HepG2 (cell line): ENCODE measurements around the gene SMARCB1. TPM values are rescaled to one million over a fixed set of nuclear protein-coding genes. Genes with fewer than 3 reads are reported as not detected.

ENCODE experiments used
- CCAR2 ChIP-seq: fragments of 200-400 bp; formaldehyde crosslinking; optimal IDR thresholded peaks from 2 replicates; pipeline ENCODE3; 2018; ENCODE audit warnings: low read depth, mild to moderate bottlenecking, low read length, moderate library complexity
- KLF12 ChIP-seq: sonication (generic); formaldehyde crosslinking; IDR thresholded peaks from 2 replicates; pipeline ENCODE4 v1.4.0; 2020; ENCODE audit warnings: missing genetic modification reagents, borderline replicate concordance
- PCBP1 ChIP-seq: fragments of 200-400 bp; formaldehyde crosslinking; IDR thresholded peaks from 2 replicates; pipeline ENCODE4 v1.6.1; 2017; ENCODE audit warnings: mild to moderate bottlenecking, low read depth, low read length, borderline replicate concordance
- ZBTB49 ChIP-seq: sonication (generic); formaldehyde crosslinking; IDR thresholded peaks from 2 replicates; pipeline ENCODE4 v1.4.0; 2020; ENCODE audit warnings: missing genetic modification reagents, borderline replicate concordance
- ZBTB7A ChIP-seq: sonication (generic); formaldehyde crosslinking; IDR thresholded peaks from 2 replicates; pipeline ENCODE4 v1.8.0; 2022; ENCODE audit warnings: mild to moderate bottlenecking, missing genetic modification reagents
- ZNF484 ChIP-seq: sonication (generic); formaldehyde crosslinking; IDR thresholded peaks from 2 replicates; pipeline ENCODE4 v1.5.1; 2020; ENCODE audit warnings: mild to moderate bottlenecking, low read depth, missing genetic modification reagents, borderline replicate concordance
- ZNF687 ChIP-seq: sonication (generic); formaldehyde crosslinking; IDR thresholded peaks from 2 replicates; pipeline ENCODE4 v1.5.1; 2020; ENCODE audit warnings: mild to moderate bottlenecking, missing genetic modification reagents, moderate library complexity
- polyA plus RNA-seq, 8 experiments: library from polyadenylated mRNA; depleted of rRNA in 3 of 8; stranded (reverse) in 7 of 8; unstranded in 1 of 8; fragments of >200 nt; fragmentation: Illumina TruSeq in 4 of 8; extraction: Trizol in 4 of 8; gene quantifications; 2 replicates each; pipeline versions ENCODE4 v1.2.1 to v1.2.3, GENCODE V29; 2011 to 2016; ENCODE audit warnings: low read depth in 4 of 8, missing spikeins in 1 of 8, mixed read lengths in 1 of 8; ENCODE audit not compliant: insufficient read depth in 1 of 8
- total RNA-seq, 5 experiments: library from RNA; depleted of rRNA; stranded (reverse); fragments of >200 nt; fragmentation: Illumina TruSeq; extraction: Trizol; gene quantifications; 2 replicates each; pipeline ENCODE4 v1.2.3, GENCODE V29; 2016; ENCODE audit warnings: low read depth in 1 of 5

The SMARCB1 gene
- total and polyA plus RNA-seq, 2 of the 13 experiments (the other 11 are each of a cell fraction or from before 2014, with no cell fraction given): 74.0 to 166 TPM

GRCh38 chr22:23804781-23805291 is 18.1 kb downstream of the SMARCB1 start (continued):
- TF ChIP-seq ZNF687 (0 out of 2 replicates have a peak, but pooled peaks have one; percentile 12), ZBTB49 (CRISPR knock-in tag) (no peak), ZBTB7A (CRISPR knock-in tag) (no peak), PCBP1 (no peak), CCAR2 (no peak), ZNF484 (CRISPR knock-in tag) (no peak), KLF12 (CRISPR knock-in tag) (no peak)
